Measurements from ENCODE around the gene ZNF19.

DNA sequence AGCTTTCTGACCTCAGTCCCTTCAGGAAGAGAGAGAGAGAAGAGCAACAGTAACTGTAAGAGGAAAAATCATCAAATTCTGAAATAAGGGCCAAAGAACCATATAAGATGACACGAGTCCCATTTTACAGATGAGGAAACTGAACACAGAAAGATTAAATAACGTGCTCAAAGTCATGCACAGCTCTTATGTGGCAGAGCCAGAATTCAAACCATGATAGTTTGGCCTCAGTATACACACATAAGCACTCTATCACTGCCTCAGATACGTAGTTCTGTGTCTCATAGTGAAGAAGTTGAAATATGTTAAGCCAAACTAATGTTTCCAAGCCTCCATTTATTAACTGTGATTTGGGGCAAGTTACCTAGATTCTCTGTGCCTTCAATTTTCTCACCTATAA lies 1.9 kb upstream of the ZNF19 start:
- TF ChIP-seq, protein P1, sequence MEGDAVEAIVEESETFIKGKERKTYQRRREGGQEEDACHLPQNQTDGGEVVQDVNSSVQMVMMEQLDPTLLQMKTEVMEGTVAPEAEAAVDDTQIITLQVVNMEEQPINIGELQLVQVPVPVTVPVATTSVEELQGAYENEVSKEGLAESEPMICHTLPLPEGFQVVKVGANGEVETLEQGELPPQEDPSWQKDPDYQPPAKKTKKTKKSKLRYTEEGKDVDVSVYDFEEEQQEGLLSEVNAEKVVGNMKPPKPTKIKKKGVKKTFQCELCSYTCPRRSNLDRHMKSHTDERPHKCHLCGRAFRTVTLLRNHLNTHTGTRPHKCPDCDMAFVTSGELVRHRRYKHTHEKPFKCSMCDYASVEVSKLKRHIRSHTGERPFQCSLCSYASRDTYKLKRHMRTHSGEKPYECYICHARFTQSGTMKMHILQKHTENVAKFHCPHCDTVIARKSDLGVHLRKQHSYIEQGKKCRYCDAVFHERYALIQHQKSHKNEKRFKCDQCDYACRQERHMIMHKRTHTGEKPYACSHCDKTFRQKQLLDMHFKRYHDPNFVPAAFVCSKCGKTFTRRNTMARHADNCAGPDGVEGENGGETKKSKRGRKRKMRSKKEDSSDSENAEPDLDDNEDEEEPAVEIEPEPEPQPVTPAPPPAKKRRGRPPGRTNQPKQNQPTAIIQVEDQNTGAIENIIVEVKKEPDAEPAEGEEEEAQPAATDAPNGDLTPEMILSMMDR (conservative IDR thresholded peaks at IDR 0.05; ENCODE audit: low read length), result no peak
- TF ChIP-seq EZH2phosphoT487 (IDR thresholded peaks at IDR 0.05; ENCODE audit: borderline replicate concordance, low read depth, low read length), result no peak

Data from OCI-LY7 (cell line).